SIG-M5 (cell line): ENCODE measurements around the gene ZNF816.
"Not testable (repeated sequence)": the region's sequence is repeated elsewhere in the genome, so short reads cannot be mapped to it uniquely, and the experiment has no call there.

Experiments
- DNase-seq: peaks from one replicate; lab custom pipeline; 2025; lab: John Stamatoyannopoulos, UW

Gene ZNF816

GRCh38 chr19:52924641-52925040 lies 38.0 kb downstream of the ZNF816 start:
- DNase-seq = not testable (repeated sequence)

DNA sequence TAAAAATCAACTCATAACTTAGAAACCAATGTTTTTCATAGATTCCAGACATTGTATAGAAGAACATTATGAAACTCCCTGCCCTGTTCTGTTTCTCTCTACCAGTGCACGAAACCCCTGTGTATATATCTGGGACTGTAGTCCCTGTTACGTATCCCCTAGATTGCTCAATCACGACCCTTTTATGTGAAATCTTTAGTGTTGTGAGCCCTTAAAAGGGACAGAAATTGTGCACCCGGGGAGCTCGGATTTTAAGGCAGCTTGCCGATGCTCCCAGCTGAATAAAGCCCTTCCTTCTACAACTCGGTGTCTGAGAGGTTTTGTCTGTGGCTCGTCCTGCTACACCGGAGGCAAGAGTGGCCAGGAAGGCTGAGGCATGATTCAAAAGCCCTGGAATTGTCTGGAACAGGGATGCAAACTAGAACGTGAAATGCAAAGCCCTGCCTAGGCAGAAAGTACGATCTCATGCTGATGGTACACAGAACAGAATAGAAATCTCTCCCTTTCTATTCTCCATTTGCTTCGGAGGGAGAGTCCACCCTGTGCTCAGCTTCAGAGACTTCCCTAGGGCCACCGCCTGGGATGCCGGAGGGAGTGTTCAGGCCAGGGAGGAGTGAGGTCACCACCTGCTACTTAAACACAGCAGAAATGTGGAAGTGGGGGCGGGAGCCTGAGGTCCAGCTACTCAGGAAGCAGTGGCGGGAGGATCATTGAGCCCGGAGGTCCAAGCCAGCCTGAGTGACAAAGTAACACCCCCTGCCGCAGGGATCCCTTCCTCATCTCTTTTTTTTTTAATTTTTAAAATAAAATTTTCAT lies 38.7 kb downstream of the ZNF816 start:
- DNase-seq = no peak

GRCh38 chr19:52922841-52923777 lies 39.6 kb downstream of the ZNF816 start, which contains the start of gene ZNF888:
TSS of gene ZNF888 (minus strand) at chr19:52923428. CDS start at chr19:52917873, 5,555 bp downstream.
- DNase-seq = no peak

GRCh38 chr19:52917531-52917930 lies 45.1 kb downstream of the ZNF816 start:
- no peak for DNase-seq

GRCh38 chr19:52910648-52911047 lies 52.0 kb downstream of the ZNF816 start:
- no peak for DNase-seq

- not testable (repeated sequence) for DNase-seq
Measured at GRCh38 chr19:52904052-52904780, 58.5 kb downstream of the ZNF816 start.

DNA sequence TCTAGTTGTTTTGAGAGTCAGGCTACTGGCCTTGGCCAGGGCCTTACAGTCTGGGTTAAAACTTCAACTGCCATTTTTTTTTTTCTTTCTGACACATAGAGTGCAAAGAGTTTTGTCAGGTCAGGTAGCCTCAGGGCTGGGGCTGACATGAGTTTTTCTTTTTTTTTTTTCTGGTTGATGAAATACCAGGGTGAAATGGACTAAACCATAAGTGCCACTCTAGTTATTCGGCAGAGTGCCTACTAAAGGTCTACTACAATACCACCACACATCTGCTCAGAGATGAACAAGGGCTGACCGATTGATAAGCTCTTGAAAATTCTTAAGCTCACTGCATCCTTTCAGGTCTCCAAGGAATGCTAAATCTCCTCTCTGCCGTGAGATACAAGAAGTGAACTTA lies 60.8 kb downstream of the ZNF816 start:
- no peak for DNase-seq
